Measurements from ENCODE around the gene MAPKAP1.
A peak's percentile ranks its signal among the peaks of the same experiment; 100 is the strongest.

The MAPKAP1 gene

GRCh38 chr9:125558453-125559092, 148.4 kb downstream of the MAPKAP1 start:
- DNase-seq: peak; percentile 72

GRCh38 chr9:125556046-125556721, 150.8 kb downstream of the MAPKAP1 start:
- DNase-seq: no peak

GRCh38 chr9:125554726-125555125, 152.3 kb downstream of the MAPKAP1 start:
- DNase-seq: no peak

- DNase-seq: no peak
Measured at GRCh38 chr9:125551781-125552180, 155.2 kb downstream of the MAPKAP1 start.

GRCh38 chr9:125549891-125550885, 156.8 kb downstream of the MAPKAP1 start:
- DNase-seq: no peak

GRCh38 chr9:125549465-125549871, 157.5 kb downstream of the MAPKAP1 start:
- DNase-seq: no peak

- DNase-seq: no peak
Measured at GRCh38 chr9:125549039-125549438, 158.0 kb downstream of the MAPKAP1 start.

GRCh38 chr9:125548141-125548540, 158.9 kb downstream of the MAPKAP1 start:
- DNase-seq: no peak

GRCh38 chr9:125547368-125547767, 159.6 kb downstream of the MAPKAP1 start:
- no peak for DNase-seq

- no peak for DNase-seq
Measured at GRCh38 chr9:125545845-125546244, 161.2 kb downstream of the MAPKAP1 start.

GRCh38 chr9:125544988-125545651, 161.9 kb downstream of the MAPKAP1 start:
- DNase-seq: no peak

- no peak for DNase-seq
Measured at GRCh38 chr9:125544484-125544883, 162.5 kb downstream of the MAPKAP1 start.

- DNase-seq: no peak
Measured at GRCh38 chr9:125541840-125542243, 165.2 kb downstream of the MAPKAP1 start.

- no peak for DNase-seq
Measured at GRCh38 chr9:125540497-125540896, 166.5 kb downstream of the MAPKAP1 start.

GRCh38 chr9:125538092-125538473, 168.9 kb downstream of the MAPKAP1 start:
- no peak for DNase-seq

- DNase-seq: no peak
Measured at GRCh38 chr9:125537442-125538091, 169.4 kb downstream of the MAPKAP1 start.

GRCh38 chr9:125536776-125537175, 170.2 kb downstream of the MAPKAP1 start:
- DNase-seq: no peak

GRCh38 chr9:125536167-125536772, 170.7 kb downstream of the MAPKAP1 start:
- DNase-seq: no peak

GRCh38 chr9:125534971-125535701, 171.9 kb downstream of the MAPKAP1 start:
- no peak for DNase-seq

- no peak for DNase-seq
Measured at GRCh38 chr9:125532812-125533594, 174.0 kb downstream of the MAPKAP1 start.
